B cell (primary cell): ENCODE results near the gene MBP.

ENCODE experiments used
- EZH2 ChIP-seq: IDR thresholded peaks from 2 replicates; pipeline ENCODE4 v1.6.1; 2012; ENCODE audit warnings: borderline replicate concordance, low read depth, mild to moderate bottlenecking, moderate library complexity, low read length; ENCODE audit not compliant: insufficient read depth, poor library complexity, severe bottlenecking
- TF ChIP-seq, protein P1 (sequence below): fragments of 200-600 bp; IDR thresholded peaks from one replicate; pipeline ENCODE4 v1.8.0; 2022; ENCODE audit warnings: antibody characterized with exemption, mild to moderate bottlenecking

DNA sequence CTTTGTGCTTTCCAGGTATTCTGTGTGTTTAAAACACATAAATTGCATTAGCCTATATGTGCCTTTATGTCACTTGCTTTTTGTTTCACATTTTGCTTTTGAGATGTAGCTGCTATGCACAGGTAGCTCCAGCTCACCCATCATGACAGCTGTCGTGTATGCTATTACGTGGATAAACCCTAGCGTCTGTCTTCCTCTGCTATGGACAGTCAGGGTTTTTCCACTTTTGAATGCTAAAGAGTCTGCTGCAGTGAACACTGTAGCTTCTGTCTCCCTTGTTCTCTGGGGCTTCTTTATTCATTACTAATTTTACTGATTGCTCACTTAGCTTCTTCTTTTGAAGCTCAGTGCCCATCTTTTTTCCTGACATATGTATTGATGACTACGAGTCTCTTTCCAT lies 24.7 kb upstream of the MBP start:
- TF ChIP-seq, protein P1, sequence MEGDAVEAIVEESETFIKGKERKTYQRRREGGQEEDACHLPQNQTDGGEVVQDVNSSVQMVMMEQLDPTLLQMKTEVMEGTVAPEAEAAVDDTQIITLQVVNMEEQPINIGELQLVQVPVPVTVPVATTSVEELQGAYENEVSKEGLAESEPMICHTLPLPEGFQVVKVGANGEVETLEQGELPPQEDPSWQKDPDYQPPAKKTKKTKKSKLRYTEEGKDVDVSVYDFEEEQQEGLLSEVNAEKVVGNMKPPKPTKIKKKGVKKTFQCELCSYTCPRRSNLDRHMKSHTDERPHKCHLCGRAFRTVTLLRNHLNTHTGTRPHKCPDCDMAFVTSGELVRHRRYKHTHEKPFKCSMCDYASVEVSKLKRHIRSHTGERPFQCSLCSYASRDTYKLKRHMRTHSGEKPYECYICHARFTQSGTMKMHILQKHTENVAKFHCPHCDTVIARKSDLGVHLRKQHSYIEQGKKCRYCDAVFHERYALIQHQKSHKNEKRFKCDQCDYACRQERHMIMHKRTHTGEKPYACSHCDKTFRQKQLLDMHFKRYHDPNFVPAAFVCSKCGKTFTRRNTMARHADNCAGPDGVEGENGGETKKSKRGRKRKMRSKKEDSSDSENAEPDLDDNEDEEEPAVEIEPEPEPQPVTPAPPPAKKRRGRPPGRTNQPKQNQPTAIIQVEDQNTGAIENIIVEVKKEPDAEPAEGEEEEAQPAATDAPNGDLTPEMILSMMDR, result no peak
- no peak for TF ChIP-seq EZH2
